ENCODE data around the gene ASPDH.

The ASPDH gene

DNA sequence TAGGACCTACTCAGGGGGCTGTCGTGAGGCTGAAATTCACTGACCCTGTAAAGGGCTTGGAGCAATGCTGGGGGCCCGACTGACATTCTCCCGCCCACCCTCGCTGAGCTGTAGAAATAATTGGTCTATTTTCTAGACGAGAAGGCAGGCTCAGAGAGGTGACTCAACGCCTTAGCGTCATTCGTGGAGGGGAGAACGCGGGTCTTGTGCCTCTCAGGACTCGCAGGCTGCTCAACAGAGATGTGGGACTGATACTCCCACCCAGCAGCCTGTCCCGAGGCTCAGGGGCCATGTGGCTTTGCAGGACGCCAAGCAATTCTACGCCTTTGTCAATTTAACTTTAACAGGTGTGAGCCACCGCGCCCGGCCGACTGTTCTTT lies 23.6 kb upstream of the ASPDH start:
- Histone ChIP-seq H3K4me2 (ENCODE audit: low read length) (no peak overlapping the region), H3K36me3 (replicated peaks; ENCODE audit: low read depth, low read length) (peaks cover 3% of the 10 kb centered on the region), H3K27ac (ENCODE audit: low read length) (no peak overlapping the region), H3K9ac (ENCODE audit: low read length) (no peak overlapping the region), H3K4me3 (ENCODE audit: low read length) (no peak overlapping the region), H3K4me1 (ENCODE audit: low read length) (peaks cover 4% of the 10 kb centered on the region; the same call in 1 of the 2 replicates), H4K20me1 (ENCODE audit: insufficient read depth, low read length) (no peaks in the 10 kb centered on the region), H3K79me2 (ENCODE audit: low read length) (no peaks in the 10 kb centered on the region), H3K27me3 (ENCODE audit: low read depth, low read length) (no peaks in the 10 kb centered on the region), H3K9me3 (ENCODE audit: insufficient read depth, low read length) (peaks cover 3% of the 10 kb centered on the region; the same call in 1 of the 2 replicates), H2AFZ (ENCODE audit: low read depth, low read length) (no peak overlapping the region)
- TF ChIP-seq, protein P1, sequence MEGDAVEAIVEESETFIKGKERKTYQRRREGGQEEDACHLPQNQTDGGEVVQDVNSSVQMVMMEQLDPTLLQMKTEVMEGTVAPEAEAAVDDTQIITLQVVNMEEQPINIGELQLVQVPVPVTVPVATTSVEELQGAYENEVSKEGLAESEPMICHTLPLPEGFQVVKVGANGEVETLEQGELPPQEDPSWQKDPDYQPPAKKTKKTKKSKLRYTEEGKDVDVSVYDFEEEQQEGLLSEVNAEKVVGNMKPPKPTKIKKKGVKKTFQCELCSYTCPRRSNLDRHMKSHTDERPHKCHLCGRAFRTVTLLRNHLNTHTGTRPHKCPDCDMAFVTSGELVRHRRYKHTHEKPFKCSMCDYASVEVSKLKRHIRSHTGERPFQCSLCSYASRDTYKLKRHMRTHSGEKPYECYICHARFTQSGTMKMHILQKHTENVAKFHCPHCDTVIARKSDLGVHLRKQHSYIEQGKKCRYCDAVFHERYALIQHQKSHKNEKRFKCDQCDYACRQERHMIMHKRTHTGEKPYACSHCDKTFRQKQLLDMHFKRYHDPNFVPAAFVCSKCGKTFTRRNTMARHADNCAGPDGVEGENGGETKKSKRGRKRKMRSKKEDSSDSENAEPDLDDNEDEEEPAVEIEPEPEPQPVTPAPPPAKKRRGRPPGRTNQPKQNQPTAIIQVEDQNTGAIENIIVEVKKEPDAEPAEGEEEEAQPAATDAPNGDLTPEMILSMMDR (IDR thresholded peaks at IDR 0.05; ENCODE audit: low read depth, low read length) = no peak
- no peak for TF ChIP-seq EZH2phosphoT487 (IDR thresholded peaks at IDR 0.05; ENCODE audit: low read depth)

DNA sequence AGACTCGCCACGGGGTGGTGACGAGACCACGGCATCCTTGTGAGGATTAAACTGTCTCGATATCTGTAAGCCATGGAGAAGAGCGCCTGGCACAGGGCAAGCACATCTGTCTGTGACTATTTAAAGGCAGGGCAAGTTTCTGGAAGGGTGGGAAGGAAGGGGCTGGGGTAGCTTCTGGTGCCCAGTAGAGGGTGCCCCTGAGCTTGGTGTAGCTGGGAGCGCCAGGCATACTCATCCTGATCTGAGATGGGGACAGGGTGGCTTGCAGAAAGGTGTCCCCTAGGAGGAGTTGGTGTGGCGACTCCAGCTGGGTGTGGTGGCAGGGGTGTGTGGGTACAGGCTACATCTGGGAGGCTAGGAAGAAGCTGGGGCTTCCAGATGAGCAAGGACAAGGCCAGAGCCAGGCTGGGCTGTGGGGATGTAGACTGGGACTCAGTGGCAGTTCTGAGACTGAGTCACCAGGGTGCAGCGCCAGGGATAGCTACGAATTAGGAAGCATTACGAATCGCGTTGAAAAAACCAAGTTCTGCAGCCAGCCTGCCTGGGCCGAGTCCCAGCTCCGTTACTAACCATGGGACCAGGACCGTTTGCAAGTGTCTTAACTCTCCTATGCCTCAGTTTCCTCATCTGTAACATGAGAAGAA lies 23.1 kb upstream of the ASPDH start:
- Histone ChIP-seq H3K4me1 (ENCODE audit: low read length) (peaks cover 4% of the 10 kb centered on the region; the same call in 1 of the 2 replicates), H4K20me1 (ENCODE audit: insufficient read depth, low read length) (no peaks in the 10 kb centered on the region), H3K4me3 (ENCODE audit: low read length) (no peak overlapping the region), H3K4me2 (ENCODE audit: low read length) (no peak overlapping the region), H3K9ac (ENCODE audit: low read length) (no peak overlapping the region), H3K9me3 (ENCODE audit: insufficient read depth, low read length) (peaks cover 5% of the 10 kb centered on the region; the same call in 1 of the 2 replicates), H3K27ac (ENCODE audit: low read length) (no peak overlapping the region), H2AFZ (ENCODE audit: low read depth, low read length) (no peak overlapping the region), H3K27me3 (ENCODE audit: low read depth, low read length) (no peaks in the 10 kb centered on the region), H3K79me2 (ENCODE audit: low read length) (no peaks in the 10 kb centered on the region), H3K36me3 (replicated peaks; ENCODE audit: low read depth, low read length) (peaks cover 3% of the 10 kb centered on the region)
- TF ChIP-seq, protein P1 (IDR thresholded peaks at IDR 0.05; ENCODE audit: low read depth, low read length) = peak; percentile 36
- no peak for TF ChIP-seq EZH2phosphoT487 (IDR thresholded peaks at IDR 0.05; ENCODE audit: low read depth)

DNA sequence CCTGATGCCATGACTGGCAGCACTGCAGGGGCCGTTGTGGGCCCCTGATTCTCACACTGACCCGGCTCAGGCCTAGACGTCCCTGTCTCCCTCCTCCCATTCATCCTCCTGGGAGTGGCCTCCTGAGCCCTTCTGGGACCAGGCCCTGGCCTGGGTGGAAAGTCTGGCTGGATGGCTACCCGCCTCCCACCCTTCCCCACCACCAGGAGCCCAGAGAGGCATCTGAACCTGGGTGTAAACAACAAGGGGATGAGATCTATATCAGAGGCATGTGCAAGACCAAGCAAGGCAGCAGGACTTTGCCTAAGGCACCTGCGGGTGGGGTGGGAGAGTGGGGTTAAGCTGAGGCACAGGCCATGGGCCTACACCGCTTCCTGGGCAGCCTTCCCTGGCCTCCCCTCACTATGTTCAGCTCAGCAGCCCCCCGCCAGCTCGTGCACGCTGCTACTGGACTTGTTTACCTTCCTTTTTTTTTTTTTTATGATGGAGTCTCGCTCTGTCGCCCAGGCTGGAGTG lies 22.0 kb upstream of the ASPDH start:
- Histone ChIP-seq H3K9me3 (ENCODE audit: insufficient read depth, low read length) (peaks cover 5% of the 10 kb centered on the region; the same call in 1 of the 2 replicates), H3K36me3 (replicated peaks; ENCODE audit: low read depth, low read length) (peaks cover 3% of the 10 kb centered on the region), H2AFZ (ENCODE audit: low read depth, low read length) (no peak overlapping the region), H3K27me3 (ENCODE audit: low read depth, low read length) (no peaks in the 10 kb centered on the region; the same call in 1 of the 2 replicates), H3K79me2 (ENCODE audit: low read length) (no peaks in the 10 kb centered on the region), H3K4me3 (ENCODE audit: low read length) (no peak overlapping the region), H3K9ac (ENCODE audit: low read length) (no peak overlapping the region), H3K4me1 (ENCODE audit: low read length) (peaks cover 4% of the 10 kb centered on the region; the same call in 1 of the 2 replicates), H3K27ac (ENCODE audit: low read length) (no peak overlapping the region), H3K4me2 (ENCODE audit: low read length) (no peak overlapping the region), H4K20me1 (ENCODE audit: insufficient read depth, low read length) (no peaks in the 10 kb centered on the region)
- TF ChIP-seq, protein P1 (IDR thresholded peaks at IDR 0.05; ENCODE audit: low read depth, low read length) = no peak
- no peak for TF ChIP-seq EZH2phosphoT487 (IDR thresholded peaks at IDR 0.05; ENCODE audit: low read depth)

DNA sequence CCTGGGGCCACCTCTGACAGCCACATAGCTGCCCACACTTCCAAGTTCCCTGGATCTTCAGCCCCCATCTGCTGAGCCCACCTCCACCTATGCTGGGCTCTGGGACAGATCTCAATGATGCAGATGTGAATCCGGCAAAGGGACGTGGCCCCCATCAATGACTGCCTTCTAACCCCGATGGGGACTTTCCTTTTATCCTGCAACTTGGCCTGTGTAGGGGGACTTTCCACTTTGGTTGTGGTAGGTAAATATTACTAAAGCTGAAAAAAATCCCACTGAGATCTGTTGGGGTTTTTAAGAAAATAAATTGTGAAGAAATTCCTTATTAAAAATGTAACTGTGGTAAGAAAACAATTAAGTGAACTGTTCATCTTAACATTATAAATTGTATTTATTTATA lies 20.8 kb upstream of the ASPDH start:
- H3K4me2 ChIP-seq (ENCODE audit: low read length) = no peak overlapping the region
- peaks cover 5% of the 10 kb centered on the region; the same call in 1 of the 2 replicates for H3K9me3 ChIP-seq (ENCODE audit: insufficient read depth, low read length)
- no peak overlapping the region for H3K4me3 ChIP-seq (ENCODE audit: low read length)
- no peak overlapping the region for H3K9ac ChIP-seq (ENCODE audit: low read length)
- peaks cover 4% of the 10 kb centered on the region; the same call in 1 of the 2 replicates for H3K4me1 ChIP-seq (ENCODE audit: low read length)
- H3K36me3 ChIP-seq (replicated peaks; ENCODE audit: low read depth, low read length) = peaks cover 3% of the 10 kb centered on the region
- TF ChIP-seq, protein P1 (IDR thresholded peaks at IDR 0.05; ENCODE audit: low read depth, low read length) = no peak
- no peak for TF ChIP-seq EZH2phosphoT487 (IDR thresholded peaks at IDR 0.05; ENCODE audit: low read depth)
- no peak overlapping the region for H3K27ac ChIP-seq (ENCODE audit: low read length)
- H3K27me3 ChIP-seq (ENCODE audit: low read depth, low read length) = no peaks in the 10 kb centered on the region; the same call in 1 of the 2 replicates
- H3K79me2 ChIP-seq (ENCODE audit: low read length) = no peaks in the 10 kb centered on the region
- no peaks in the 10 kb centered on the region for H4K20me1 ChIP-seq (ENCODE audit: insufficient read depth, low read length)
- no peak overlapping the region for H2AFZ ChIP-seq (ENCODE audit: low read depth, low read length)

All from OCI-LY3 (cell line).